ENCODE data around the gene FSTL3. TPM values are rescaled to one million over a fixed set of nuclear protein-coding genes. Genes with fewer than 3 reads are reported as not detected.

FSTL3 gene
- total RNA-seq, 4 donors from 2014 or later, result 582 to 977 (median 642) TPM

DNA sequence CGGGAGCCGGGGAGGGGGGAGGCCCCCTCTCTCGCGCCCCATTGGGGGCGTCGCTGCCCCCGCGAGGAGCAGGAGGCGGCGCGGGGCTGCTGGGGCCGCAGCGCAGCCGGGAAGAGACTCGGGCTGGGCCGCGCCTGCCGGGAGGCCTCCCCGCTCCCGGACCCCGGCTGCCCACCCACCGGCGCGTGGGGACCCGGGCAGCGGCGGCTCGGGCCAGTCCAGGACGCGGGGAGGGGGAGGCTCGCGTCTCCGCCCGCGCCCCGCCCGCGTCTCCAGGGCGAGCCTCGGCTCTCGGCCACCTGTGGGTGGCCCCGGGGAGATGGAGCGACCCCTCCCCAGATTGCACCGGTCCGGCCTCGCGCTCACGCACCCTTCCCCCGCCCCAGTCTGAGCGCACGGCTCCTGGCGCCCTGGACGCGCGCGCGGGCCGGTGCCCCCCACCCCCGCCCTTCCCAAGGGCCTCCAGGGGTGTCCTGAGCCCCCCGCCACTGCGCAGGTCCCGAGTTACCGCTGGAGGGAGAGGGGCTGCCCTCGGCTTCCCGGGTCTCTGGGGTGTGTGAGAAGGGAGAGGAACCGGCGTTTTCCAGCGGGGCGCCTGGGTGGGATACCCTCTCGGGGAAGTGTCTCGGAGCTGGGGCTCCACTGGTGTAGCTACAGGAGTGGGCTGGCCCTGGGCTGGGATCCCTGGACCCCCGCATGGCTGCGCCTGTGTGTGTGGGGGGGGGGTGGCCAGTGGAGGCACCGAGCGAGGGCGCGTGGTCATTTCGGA is 33.2 kb downstream of the FSTL3 start:
- no peak for TF ChIP-seq POLR2A (IDR thresholded peaks at IDR 0.05)
- TF ChIP-seq, protein P1, sequence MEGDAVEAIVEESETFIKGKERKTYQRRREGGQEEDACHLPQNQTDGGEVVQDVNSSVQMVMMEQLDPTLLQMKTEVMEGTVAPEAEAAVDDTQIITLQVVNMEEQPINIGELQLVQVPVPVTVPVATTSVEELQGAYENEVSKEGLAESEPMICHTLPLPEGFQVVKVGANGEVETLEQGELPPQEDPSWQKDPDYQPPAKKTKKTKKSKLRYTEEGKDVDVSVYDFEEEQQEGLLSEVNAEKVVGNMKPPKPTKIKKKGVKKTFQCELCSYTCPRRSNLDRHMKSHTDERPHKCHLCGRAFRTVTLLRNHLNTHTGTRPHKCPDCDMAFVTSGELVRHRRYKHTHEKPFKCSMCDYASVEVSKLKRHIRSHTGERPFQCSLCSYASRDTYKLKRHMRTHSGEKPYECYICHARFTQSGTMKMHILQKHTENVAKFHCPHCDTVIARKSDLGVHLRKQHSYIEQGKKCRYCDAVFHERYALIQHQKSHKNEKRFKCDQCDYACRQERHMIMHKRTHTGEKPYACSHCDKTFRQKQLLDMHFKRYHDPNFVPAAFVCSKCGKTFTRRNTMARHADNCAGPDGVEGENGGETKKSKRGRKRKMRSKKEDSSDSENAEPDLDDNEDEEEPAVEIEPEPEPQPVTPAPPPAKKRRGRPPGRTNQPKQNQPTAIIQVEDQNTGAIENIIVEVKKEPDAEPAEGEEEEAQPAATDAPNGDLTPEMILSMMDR (IDR thresholded peaks at IDR 0.05), result peak in 1 of 5 experiments; percentile 15
- no peak for TF ChIP-seq EP300 (IDR thresholded peaks at IDR 0.05)
- Histone ChIP-seq H3K4me1 (peaks cover 0 to 37% (median 2%) of the 10 kb centered on the region in 4 donors), H3K9me3 (no peaks in the 10 kb centered on the region), H3K4me3 (peak overlapping the region; percentile 57 to 87 (median 84)), H3K27ac (peak overlapping the region; percentile 85 to 96 (median 95)), H3K36me3 (peaks cover 0 to 6% (median 0%) of the 10 kb centered on the region in 3 donors), H3K27me3 (no peaks in the 10 kb centered on the region)
- 0% methylated on average over 7 to 39 of the region's 78 CpGs for WGBS, 2 donors
- no peak for DNase-seq (ENCODE audit: low spot score in 2 of 2)

DNA sequence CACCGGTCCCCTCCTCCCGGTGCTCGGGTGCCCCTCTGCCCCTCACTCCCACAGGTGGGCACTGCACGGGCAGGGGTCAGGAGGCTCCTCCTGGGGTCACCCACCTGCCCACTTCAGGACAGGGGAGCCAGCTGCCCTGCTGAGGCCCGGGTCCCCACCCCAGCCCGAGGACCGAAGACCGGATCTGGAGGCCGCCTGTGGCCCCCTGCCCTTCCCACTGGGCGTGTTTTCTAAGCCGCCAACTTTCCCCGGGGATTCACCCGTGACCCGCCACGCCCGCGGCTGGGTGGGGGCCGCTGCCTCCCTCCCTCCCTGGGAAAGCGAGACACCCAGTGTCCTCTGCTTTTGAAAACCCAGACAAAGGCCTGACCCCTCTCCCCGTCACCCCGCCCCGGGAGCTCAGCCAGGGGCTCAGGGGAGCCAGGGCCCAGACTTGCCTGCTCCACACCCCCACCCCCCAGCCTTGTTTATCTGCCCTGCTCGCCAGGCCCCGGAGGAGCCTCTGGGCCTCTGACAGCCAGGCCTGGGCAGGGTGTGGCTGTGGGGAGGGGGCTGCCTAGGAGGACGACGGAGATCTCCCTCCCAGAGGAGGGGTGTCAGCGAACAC is 33.9 kb downstream of the FSTL3 start:
- Histone ChIP-seq H3K36me3 (peaks cover 0 to 13% (median 0%) of the 10 kb centered on the region in 3 donors), H3K4me1 (peaks cover 0 to 35% (median 2%) of the 10 kb centered on the region in 4 donors), H3K4me3 (peak overlapping the region; percentile 57 to 87 (median 84)), H3K9me3 (peaks cover 0 to under 1% (median 0%) of the 10 kb centered on the region in 4 donors), H3K27me3 (no peaks in the 10 kb centered on the region), H3K27ac (peak overlapping the region; percentile 85 to 96 (median 95))
- TF ChIP-seq POLR2A (IDR thresholded peaks at IDR 0.05) (peak in 1 of 2 donors; percentile 59), EP300 (IDR thresholded peaks at IDR 0.05) (no peak)
- TF ChIP-seq, protein P1 (IDR thresholded peaks at IDR 0.05), result no peak
- peak in 1 of 2 donors; percentile 27 for DNase-seq (ENCODE audit: low spot score in 2 of 2)
- WGBS, 2 donors, result 5 to 11% methylated on average over 10 to 19 of the region's 27 CpGs

DNA sequence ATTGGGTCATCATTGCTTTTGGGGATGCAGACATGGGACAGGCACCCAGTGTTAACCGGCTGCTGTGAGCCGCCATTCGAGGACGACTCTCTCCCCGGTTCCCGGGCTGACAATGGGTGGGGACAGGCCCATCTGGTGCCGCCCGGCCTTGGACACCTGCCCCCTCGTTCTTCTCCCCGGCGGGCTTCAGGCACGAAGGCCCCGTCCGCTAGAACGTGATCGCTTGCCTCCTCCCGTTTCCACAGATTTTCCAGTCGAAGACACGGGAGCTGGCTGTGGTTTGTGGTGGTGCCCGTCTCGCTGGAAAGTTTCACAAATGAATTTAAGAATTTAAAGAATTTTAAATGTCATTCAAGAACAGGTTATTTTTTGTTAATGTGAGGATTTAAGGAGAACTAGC is 34.6 kb downstream of the FSTL3 start:
- WGBS, 2 donors, result 36 to 45% methylated on average over 19 to 21 of the region's 21 CpGs

DNA sequence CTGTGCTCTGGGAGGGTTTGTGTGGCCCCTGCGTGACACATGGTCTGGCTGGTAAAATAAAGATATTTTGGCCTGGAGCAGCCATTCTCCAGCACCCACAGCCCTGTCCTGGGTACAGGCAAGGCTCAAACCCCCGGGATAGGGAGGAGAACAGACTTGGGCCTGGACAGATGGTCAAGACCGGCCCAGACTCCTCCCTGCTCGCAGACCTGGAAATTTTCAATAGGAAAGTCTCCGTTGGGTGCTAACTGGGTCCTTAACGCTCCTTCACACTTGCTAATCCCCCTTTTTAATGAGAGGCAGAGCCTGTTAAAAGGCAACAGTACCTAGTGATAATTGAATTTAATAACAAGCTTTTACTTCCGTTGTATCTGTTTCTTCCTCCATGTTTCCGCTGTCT is 35.1 kb downstream of the FSTL3 start:
- Histone ChIP-seq H3K4me3 (no peak overlapping the region), H3K4me1 (peaks cover 0 to 35% (median 2%) of the 10 kb centered on the region in 4 donors), H3K27me3 (no peaks in the 10 kb centered on the region), H3K27ac (peak overlapping the region; percentile 85 to 96 (median 95)), H3K9me3 (peaks cover 0 to 8% (median 0%) of the 10 kb centered on the region in 4 donors), H3K36me3 (peaks cover 0 to 22% (median 0%) of the 10 kb centered on the region in 3 donors)
- no peak for DNase-seq (ENCODE audit: low spot score in 2 of 2)
- WGBS, 2 donors, result 72 to 76% methylated on average over 8 of the region's 8 CpGs
- TF ChIP-seq EP300 (IDR thresholded peaks at IDR 0.05) (no peak), POLR2A (IDR thresholded peaks at IDR 0.05) (no peak)
- TF ChIP-seq, protein P1 (IDR thresholded peaks at IDR 0.05), result no peak

More for the DNA sequence above, 34.6 kb downstream of the FSTL3 start:
- no peaks in the 10 kb centered on the region for H3K27me3 ChIP-seq
- peak overlapping the region in 2 of 4 donors; percentile 81 to 86 for H3K4me3 ChIP-seq
- H3K4me1 ChIP-seq, result peaks cover 0 to 35% (median 2%) of the 10 kb centered on the region in 4 donors
- peaks cover 0 to 7% (median 0%) of the 10 kb centered on the region in 4 donors for H3K9me3 ChIP-seq
- TF ChIP-seq POLR2A (IDR thresholded peaks at IDR 0.05) (no peak), EP300 (IDR thresholded peaks at IDR 0.05) (peak in 1 of 2 donors; percentile 9)
- TF ChIP-seq, protein P1 (IDR thresholded peaks at IDR 0.05), result no peak
- DNase-seq (ENCODE audit: low spot score in 2 of 2), result no peak
- H3K36me3 ChIP-seq, result peaks cover 0 to 20% (median 0%) of the 10 kb centered on the region in 3 donors
- H3K27ac ChIP-seq, result peak overlapping the region; percentile 85 to 96 (median 95)

All from tibial nerve (tissue), 4 donors.